Lower leg skin (tissue), 3 donors: Measurements from ENCODE around the gene DIP2C.

ENCODE experiments used
- POLR2A ChIP-seq, 2 donors: fragments of 450-650 bp; IDR thresholded peaks; one replicate each; pipeline ENCODE4 v1.6.1; 2016 to 2017; ENCODE audit warnings: antibody characterized with exemption in 2 of 2, mild to moderate bottlenecking in 1 of 2, moderate library complexity in 1 of 2
- TF ChIP-seq, protein P1 (sequence below), 3 donors: fragments of 450-650 bp; IDR thresholded peaks; one replicate each; pipeline ENCODE4 v1.5.1; 2016; ENCODE audit warnings: antibody characterized with exemption in 3 of 3, mild to moderate bottlenecking in 3 of 3, moderate library complexity in 2 of 3

DNA sequence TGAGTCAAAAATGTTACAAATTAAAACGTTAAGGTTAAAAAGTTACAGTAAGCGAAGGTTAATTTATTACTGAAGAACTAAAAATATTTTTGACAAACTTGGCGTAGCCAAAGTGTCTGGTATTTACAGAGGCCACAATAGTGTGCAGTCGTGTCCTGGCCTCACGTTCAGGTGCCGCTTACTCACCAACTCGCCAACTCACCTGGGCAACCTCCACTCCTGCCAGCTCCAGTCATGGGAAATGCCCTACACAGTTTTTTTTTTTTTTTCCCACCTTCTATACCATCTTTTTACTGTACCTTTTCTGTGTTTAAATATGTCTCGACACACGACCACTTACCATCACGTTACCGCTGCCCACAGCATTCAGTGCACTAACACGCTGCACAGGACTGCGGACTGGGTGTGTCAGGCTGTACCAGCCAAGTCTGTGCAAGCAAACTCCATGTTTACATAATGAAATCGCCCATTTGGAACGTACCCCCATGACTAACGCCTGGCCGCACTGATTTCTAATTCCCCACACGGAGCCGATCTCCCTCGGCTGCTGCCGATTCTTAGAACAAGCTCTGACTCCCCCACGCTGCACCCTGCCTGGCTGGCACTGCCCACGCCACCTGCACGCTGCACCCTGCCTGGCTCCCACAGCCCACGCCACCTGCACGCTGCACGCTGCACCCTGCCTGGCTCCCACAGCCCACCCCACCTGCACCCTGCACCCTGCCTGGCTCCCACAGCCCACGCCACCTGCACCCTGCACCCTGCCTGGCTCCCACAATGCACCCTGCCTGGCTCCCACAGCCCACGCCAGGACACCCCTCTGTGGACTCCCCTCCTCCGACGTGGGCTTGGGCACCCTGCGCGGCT is 351.1 kb downstream of the DIP2C start:
- TF ChIP-seq, protein P1, sequence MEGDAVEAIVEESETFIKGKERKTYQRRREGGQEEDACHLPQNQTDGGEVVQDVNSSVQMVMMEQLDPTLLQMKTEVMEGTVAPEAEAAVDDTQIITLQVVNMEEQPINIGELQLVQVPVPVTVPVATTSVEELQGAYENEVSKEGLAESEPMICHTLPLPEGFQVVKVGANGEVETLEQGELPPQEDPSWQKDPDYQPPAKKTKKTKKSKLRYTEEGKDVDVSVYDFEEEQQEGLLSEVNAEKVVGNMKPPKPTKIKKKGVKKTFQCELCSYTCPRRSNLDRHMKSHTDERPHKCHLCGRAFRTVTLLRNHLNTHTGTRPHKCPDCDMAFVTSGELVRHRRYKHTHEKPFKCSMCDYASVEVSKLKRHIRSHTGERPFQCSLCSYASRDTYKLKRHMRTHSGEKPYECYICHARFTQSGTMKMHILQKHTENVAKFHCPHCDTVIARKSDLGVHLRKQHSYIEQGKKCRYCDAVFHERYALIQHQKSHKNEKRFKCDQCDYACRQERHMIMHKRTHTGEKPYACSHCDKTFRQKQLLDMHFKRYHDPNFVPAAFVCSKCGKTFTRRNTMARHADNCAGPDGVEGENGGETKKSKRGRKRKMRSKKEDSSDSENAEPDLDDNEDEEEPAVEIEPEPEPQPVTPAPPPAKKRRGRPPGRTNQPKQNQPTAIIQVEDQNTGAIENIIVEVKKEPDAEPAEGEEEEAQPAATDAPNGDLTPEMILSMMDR (IDR thresholded peaks at IDR 0.05): no peak
- no peak for TF ChIP-seq POLR2A (IDR thresholded peaks at IDR 0.05)
